A673 (cell line): ENCODE data around the gene CDH4. TPM values are rescaled to one million over a fixed set of nuclear protein-coding genes. Genes with fewer than 3 reads are reported as not detected.

Experiments used
- BruUV-seq: library from RNA; stranded (reverse); fragments of 400-500 nt; replicated peaks from 2 replicates; lab custom pipeline; 2021; lab: Mats Ljungman, UMichigan
- CTCF ChIA-PET: fragments of 300-600 bp; sonication (Branson Sonifier 250); formaldehyde crosslinking; loops from one replicate; lab custom pipeline; 2022; ENCODE audit warnings: antibody characterized with exemption; lab: Charles Lee
- POLR2A ChIA-PET: fragments of 300-600 bp; sonication (Branson Sonifier 250); formaldehyde crosslinking; loops from one replicate; lab custom pipeline; 2022; ENCODE audit warnings: antibody characterized with exemption; ENCODE audit not compliant: low non-redundant PET; lab: Charles Lee
- DNase-seq: peaks from one replicate; pipeline ENCODE4 v3.0.0-alpha.2; 2015; ENCODE audit warnings: low spot score
- H3K27ac ChIP-seq: fragments of 200-600 bp; sonication (generic); 2 replicates; pipeline ENCODE4 v1.5.1; 2016; ENCODE audit warnings: mixed run types, low read depth, mild to moderate bottlenecking, mixed read lengths, antibody characterized with exemption, low read length; ENCODE audit not compliant: poor library complexity, severe bottlenecking
- H3K27me3 ChIP-seq: fragments of 200-600 bp; sonication (generic); replicated peaks from 2 replicates; pipeline ENCODE4 v1.6.1; 2017; ENCODE audit warnings: mixed run types, low read depth, mild to moderate bottlenecking, mixed read lengths, antibody characterized with exemption, low read length; ENCODE audit not compliant: insufficient read depth, poor library complexity
- H3K36me3 ChIP-seq: fragments of 200-600 bp; sonication (generic); 2 replicates; pipeline ENCODE4 v1.6.1; 2016; ENCODE audit warnings: mixed run types, mild to moderate bottlenecking, mixed read lengths, antibody characterized with exemption, low read length; ENCODE audit not compliant: insufficient read depth, poor library complexity, severe bottlenecking
- H3K4me1 ChIP-seq: fragments of 200-600 bp; sonication (generic); 2 replicates; pipeline ENCODE4 v1.6.1; 2017; ENCODE audit warnings: mixed run types, mild to moderate bottlenecking, mixed read lengths, antibody characterized with exemption, low read length; ENCODE audit not compliant: insufficient read depth, poor library complexity, severe bottlenecking
- H3K4me3 ChIP-seq: fragments of 200-600 bp; sonication (generic); 2 replicates; pipeline ENCODE4 v1.5.1; 2016; ENCODE audit warnings: low read depth, mixed run types, mild to moderate bottlenecking, mixed read lengths, low read length; ENCODE audit not compliant: poor library complexity, severe bottlenecking
- H3K9me3 ChIP-seq: fragments of 200-600 bp; sonication (generic); 2 replicates; pipeline ENCODE4 v1.6.1; 2016; ENCODE audit warnings: mixed run types, low read depth, mild to moderate bottlenecking, mixed read lengths, antibody characterized with exemption, low read length; ENCODE audit not compliant: poor library complexity, severe bottlenecking
- CTCF ChIP-seq: fragments of 300-800, 200-600 bp; sonication (generic); conservative IDR thresholded peaks from 2 replicates; pipeline ENCODE4 v1.5.1; 2017; ENCODE audit warnings: low read depth, mild to moderate bottlenecking, antibody characterized with exemption, low read length, moderate library complexity, mixed read lengths
- EZH2 ChIP-seq: fragments of 200-600 bp; sonication (generic); IDR thresholded peaks from 2 replicates; pipeline ENCODE4 v1.6.1; 2017; ENCODE audit warnings: borderline replicate concordance, low read depth, mild to moderate bottlenecking, mixed read lengths, antibody characterized with exemption, low read length; ENCODE audit not compliant: poor library complexity, severe bottlenecking
- intact Hi-C: fragments of 100-400 bp; cut with micrococcal nuclease; formaldehyde crosslinking; loops from one replicate; pipeline ENCODE4 v1.10.0; 2022; ENCODE audit not compliant: unreplicated experiment
- total RNA-seq: library from RNA; stranded (reverse); gene quantifications from 2 replicates; pipeline ENCODE4 v1.2.3, GENCODE V29; 2021

Gene CDH4
- total RNA-seq, 1 experiment from 2014 or later: 8.3 TPM

GRCh38 chr20:61580958-61581824 is 329.1 kb downstream of the CDH4 start:
- no peaks in the 10 kb centered on the region for H3K4me1 ChIP-seq
- CTCF ChIA-PET: no interaction called here
- intact Hi-C loops: no loop called here
- DNase-seq: no peak
- POLR2A ChIA-PET: no interaction called here
- peaks cover 12% of the 10 kb centered on the region for H3K27me3 ChIP-seq
- H3K36me3 ChIP-seq: no peaks in the 10 kb centered on the region
- no peak overlapping the region for H3K27ac ChIP-seq
- TF ChIP-seq EZH2: no peak
- TF ChIP-seq CTCF: no peak
- no TSS peak for BruUV-seq
- H3K4me3 ChIP-seq: no peak overlapping the region
- H3K9me3 ChIP-seq: no peaks in the 10 kb centered on the region

DNA sequence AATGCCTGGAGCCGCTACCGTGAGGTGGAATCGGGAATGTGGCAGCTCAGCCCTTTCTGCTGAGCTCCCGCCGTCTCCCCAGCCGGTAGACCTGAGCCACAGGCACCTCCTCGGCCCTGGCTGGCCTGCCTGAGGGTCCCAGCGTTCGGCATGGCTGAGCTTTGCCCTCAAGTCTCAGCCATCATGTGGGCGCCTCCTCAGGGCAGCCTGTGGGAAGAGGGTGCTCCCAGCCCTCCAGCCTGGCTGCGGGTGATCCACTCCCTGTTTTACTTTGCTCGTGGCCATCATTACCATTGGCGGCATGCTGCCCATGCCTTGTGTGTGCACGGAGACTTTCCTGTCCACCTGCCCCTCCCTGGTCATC is 329.7 kb downstream of the CDH4 start:
- no peak for DNase-seq
- Histone ChIP-seq H3K27ac (no peak overlapping the region), H3K4me3 (no peak overlapping the region), H3K27me3 (peaks cover 12% of the 10 kb centered on the region), H3K36me3 (no peaks in the 10 kb centered on the region), H3K4me1 (no peaks in the 10 kb centered on the region), H3K9me3 (no peaks in the 10 kb centered on the region)
- intact Hi-C loops: no loop called here
- BruUV-seq: no TSS peak
- TF ChIP-seq EZH2 (no peak), CTCF (no peak)
- ChIA-PET CTCF (no interaction called here), POLR2A (no interaction called here)

- no peak for DNase-seq
- ChIA-PET CTCF (no interaction called here), POLR2A (no interaction called here)
- Histone ChIP-seq H3K9me3 (no peaks in the 10 kb centered on the region), H3K4me3 (no peak overlapping the region), H3K4me1 (no peaks in the 10 kb centered on the region), H3K27ac (no peak overlapping the region), H3K36me3 (no peaks in the 10 kb centered on the region), H3K27me3 (peaks cover 12% of the 10 kb centered on the region)
- intact Hi-C loops: no loop called here
- TF ChIP-seq EZH2: no peak
- TF ChIP-seq CTCF: no peak
- no TSS peak for BruUV-seq
Measured at GRCh38 chr20:61582196-61582923, 330.3 kb downstream of the CDH4 start.
